ENCODE data around the gene DPYSL4.

The DPYSL4 gene

GRCh38 chr10:132234860-132235259, 48.1 kb downstream of the DPYSL4 start:
- H3K4me3 ChIP-seq (ENCODE audit: extremely low read depth, insufficient read depth, low read length, poor library complexity, severe bottlenecking), result no peak overlapping the region
- H3K4me1 ChIP-seq (ENCODE audit: control insufficient read depth, insufficient read depth, low read length, poor library complexity, severe bottlenecking), result no peaks in the 10 kb centered on the region
- no peaks in the 10 kb centered on the region for H3K9me3 ChIP-seq (ENCODE audit: control insufficient read depth, low read length)
- 97% methylated on average over 6 of the region's 6 CpGs for WGBS, 2 experiments (ENCODE audit: insufficient coverage in 2 of 2)
- H3K36me3 ChIP-seq (ENCODE audit: control insufficient read depth, insufficient read depth, low read length), result no peaks in the 10 kb centered on the region
- no peak overlapping the region for H3K27ac ChIP-seq (ENCODE audit: low read depth, low read length, severe bottlenecking)

GRCh38 chr10:132236161-132236560, 49.4 kb downstream of the DPYSL4 start:
- 94 to 98% methylated on average over 18 to 19 of the region's 21 CpGs for WGBS, 2 experiments (ENCODE audit: insufficient coverage in 2 of 2)
- no peaks in the 10 kb centered on the region for H3K4me1 ChIP-seq (ENCODE audit: control insufficient read depth, insufficient read depth, low read length, poor library complexity, severe bottlenecking)
- no peaks in the 10 kb centered on the region for H3K36me3 ChIP-seq (ENCODE audit: control insufficient read depth, insufficient read depth, low read length)
- H3K4me3 ChIP-seq (ENCODE audit: extremely low read depth, insufficient read depth, low read length, poor library complexity, severe bottlenecking), result no peak overlapping the region
- H3K27ac ChIP-seq (ENCODE audit: low read depth, low read length, severe bottlenecking), result no peak overlapping the region
- H3K9me3 ChIP-seq (ENCODE audit: control insufficient read depth, low read length), result no peaks in the 10 kb centered on the region

DNA sequence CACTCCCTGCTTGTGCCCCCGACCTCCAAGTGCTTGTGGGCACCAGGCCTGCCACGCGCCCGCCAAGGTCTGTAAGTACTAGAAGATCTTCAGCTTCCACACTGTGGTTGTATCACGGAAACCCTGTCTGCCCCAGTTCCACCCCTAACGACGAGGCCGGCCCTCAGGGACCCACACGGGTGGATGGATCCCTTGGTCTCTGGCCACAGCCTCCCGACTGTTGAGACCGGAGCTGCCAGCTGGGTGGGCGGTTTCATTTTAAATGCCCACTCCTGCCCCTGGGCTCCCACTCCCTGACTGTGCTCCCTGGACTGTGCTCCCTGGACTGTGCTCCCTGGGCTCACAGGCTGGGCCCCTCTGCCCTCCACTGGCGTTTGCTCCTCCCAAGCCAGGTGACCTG, 50.1 kb downstream of the DPYSL4 start:
- no peak overlapping the region for H3K27ac ChIP-seq (ENCODE audit: low read depth, low read length, severe bottlenecking)
- H3K4me3 ChIP-seq (ENCODE audit: extremely low read depth, insufficient read depth, low read length, poor library complexity, severe bottlenecking), result no peak overlapping the region
- H3K36me3 ChIP-seq (ENCODE audit: control insufficient read depth, insufficient read depth, low read length), result no peaks in the 10 kb centered on the region
- H3K4me1 ChIP-seq (ENCODE audit: control insufficient read depth, insufficient read depth, low read length, poor library complexity, severe bottlenecking), result no peaks in the 10 kb centered on the region
- no peaks in the 10 kb centered on the region for H3K9me3 ChIP-seq (ENCODE audit: control insufficient read depth, low read length)
- WGBS, 2 experiments (ENCODE audit: insufficient coverage in 2 of 2), result 96 to 98% methylated on average over 13 of the region's 13 CpGs

DNA sequence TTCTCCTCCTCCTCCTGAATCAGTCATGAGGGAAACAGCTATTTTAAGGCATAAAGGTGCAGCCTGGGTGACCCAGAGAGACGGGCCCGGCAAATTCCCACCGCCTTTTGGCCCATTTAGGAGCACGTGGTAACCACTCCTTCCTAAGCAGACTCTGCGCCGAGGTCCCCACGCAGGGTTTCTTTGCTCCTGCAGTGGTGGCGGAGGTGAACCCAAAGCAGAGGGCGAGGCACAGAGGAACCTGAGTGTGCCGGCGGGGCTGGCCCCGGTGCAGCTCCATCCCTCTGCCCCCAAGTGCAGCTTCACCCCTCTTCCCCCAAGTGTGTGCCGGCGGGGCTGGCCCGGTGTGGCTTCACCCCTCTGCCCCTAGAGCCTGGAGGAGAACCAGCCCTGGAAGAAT, 50.6 kb downstream of the DPYSL4 start:
- WGBS, 2 experiments (ENCODE audit: insufficient coverage in 2 of 2), result 89 to 90% methylated on average over 11 to 15 of the region's 15 CpGs
- no peak overlapping the region for H3K27ac ChIP-seq (ENCODE audit: low read depth, low read length, severe bottlenecking)

GRCh38 chr10:132237871-132238270, 51.1 kb downstream of the DPYSL4 start:
- no peaks in the 10 kb centered on the region for H3K9me3 ChIP-seq (ENCODE audit: control insufficient read depth, low read length)
- no peaks in the 10 kb centered on the region for H3K4me1 ChIP-seq (ENCODE audit: control insufficient read depth, insufficient read depth, low read length, poor library complexity, severe bottlenecking)
- WGBS, 2 experiments (ENCODE audit: insufficient coverage in 2 of 2), result 60 to 79% methylated on average over 7 to 9 of the region's 9 CpGs
- no peaks in the 10 kb centered on the region for H3K36me3 ChIP-seq (ENCODE audit: control insufficient read depth, insufficient read depth, low read length)
- H3K27ac ChIP-seq (ENCODE audit: low read depth, low read length, severe bottlenecking), result no peak overlapping the region
- no peak overlapping the region for H3K4me3 ChIP-seq (ENCODE audit: extremely low read depth, insufficient read depth, low read length, poor library complexity, severe bottlenecking)

More for the DNA sequence above, 50.6 kb downstream of the DPYSL4 start:
- H3K4me3 ChIP-seq (ENCODE audit: extremely low read depth, insufficient read depth, low read length, poor library complexity, severe bottlenecking), result no peak overlapping the region
- H3K9me3 ChIP-seq (ENCODE audit: control insufficient read depth, low read length), result no peaks in the 10 kb centered on the region
- no peaks in the 10 kb centered on the region for H3K36me3 ChIP-seq (ENCODE audit: control insufficient read depth, insufficient read depth, low read length)
- H3K4me1 ChIP-seq (ENCODE audit: control insufficient read depth, insufficient read depth, low read length, poor library complexity, severe bottlenecking), result no peaks in the 10 kb centered on the region

GRCh38 chr10:132238371-132239125, 51.8 kb downstream of the DPYSL4 start:
- Histone ChIP-seq H3K9me3 (ENCODE audit: control insufficient read depth, low read length) (no peaks in the 10 kb centered on the region), H3K4me3 (ENCODE audit: extremely low read depth, insufficient read depth, low read length, poor library complexity, severe bottlenecking) (no peak overlapping the region), H3K36me3 (ENCODE audit: control insufficient read depth, insufficient read depth, low read length) (no peaks in the 10 kb centered on the region), H3K4me1 (ENCODE audit: control insufficient read depth, insufficient read depth, low read length, poor library complexity, severe bottlenecking) (peaks cover 4% of the 10 kb centered on the region), H3K27ac (ENCODE audit: low read depth, low read length, severe bottlenecking) (no peak overlapping the region)
- 84 to 89% methylated on average over 15 to 16 of the region's 17 CpGs for WGBS, 2 experiments (ENCODE audit: insufficient coverage in 2 of 2)

DNA sequence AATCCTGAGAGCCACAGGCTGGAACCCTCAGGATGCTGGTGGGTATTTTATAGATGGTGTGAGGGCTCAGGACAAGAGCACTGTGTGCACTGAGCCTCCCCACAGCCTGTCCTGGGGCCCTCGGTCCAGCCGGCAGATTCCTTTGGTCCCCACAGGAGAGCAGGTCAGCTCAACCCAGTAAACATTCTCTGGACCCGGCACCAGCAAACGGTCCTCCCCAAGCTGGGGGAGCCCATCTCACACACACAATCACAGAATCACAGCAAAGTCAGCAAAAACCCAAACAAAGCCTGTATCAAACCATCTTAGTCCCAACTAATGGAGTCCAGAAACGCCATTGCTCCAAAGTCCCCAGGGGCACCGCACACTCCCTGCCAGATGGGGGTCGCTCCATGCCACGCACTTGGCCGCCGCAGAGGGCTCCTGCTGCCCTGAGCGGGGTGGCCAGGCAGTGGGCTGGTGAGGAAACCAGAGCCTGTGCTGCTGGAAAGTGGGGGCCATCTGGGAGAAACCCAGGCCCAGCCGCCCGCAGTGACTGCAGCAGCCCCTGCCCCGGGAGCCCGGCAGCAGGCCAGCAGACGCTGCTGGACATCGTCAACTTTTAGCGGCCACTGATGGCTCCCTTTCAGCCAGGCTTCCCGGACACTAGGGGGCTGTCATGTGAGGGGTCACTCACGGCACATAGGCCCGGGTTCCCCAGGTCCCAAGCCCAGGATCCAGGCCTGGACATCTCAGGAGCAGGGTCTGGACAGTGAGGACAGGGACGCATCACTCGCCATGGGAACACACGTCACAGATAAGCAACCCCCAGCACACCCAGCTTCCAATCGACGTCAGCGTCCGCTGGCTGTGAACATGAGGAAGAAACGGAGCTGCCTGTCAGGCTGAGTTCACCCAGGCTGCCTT, 52.6 kb downstream of the DPYSL4 start:
- H3K36me3 ChIP-seq (ENCODE audit: control insufficient read depth, insufficient read depth, low read length), result no peaks in the 10 kb centered on the region
- H3K4me3 ChIP-seq (ENCODE audit: extremely low read depth, insufficient read depth, low read length, poor library complexity, severe bottlenecking), result no peak overlapping the region
- peak overlapping the region; percentile 10 for H3K27ac ChIP-seq (ENCODE audit: low read depth, low read length, severe bottlenecking)
- H3K4me1 ChIP-seq (ENCODE audit: control insufficient read depth, insufficient read depth, low read length, poor library complexity, severe bottlenecking), result peaks cover 4% of the 10 kb centered on the region
- WGBS, 2 experiments (ENCODE audit: insufficient coverage in 2 of 2), result 85 to 90% methylated on average over 26 to 29 of the region's 29 CpGs
- no peaks in the 10 kb centered on the region for H3K9me3 ChIP-seq (ENCODE audit: control insufficient read depth, low read length)

DNA sequence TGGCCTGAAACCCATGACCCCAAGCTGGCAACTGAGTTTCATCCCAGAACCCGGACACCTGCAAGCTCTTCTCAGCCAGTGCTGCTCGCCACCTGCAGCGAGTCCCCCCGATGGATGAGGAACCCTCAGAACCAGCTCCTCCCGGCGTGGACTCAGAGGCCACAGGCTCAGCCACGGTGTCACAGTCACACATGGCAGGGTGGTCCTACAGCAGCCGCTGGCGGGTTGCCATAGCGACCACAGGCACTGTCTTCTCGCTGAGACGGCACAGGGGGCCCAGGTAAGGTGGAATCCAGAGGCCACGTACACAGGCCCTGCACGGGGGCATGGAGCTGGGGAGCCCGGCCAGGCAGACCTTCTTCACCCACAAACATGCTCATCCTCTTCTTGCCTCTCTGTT, 53.4 kb downstream of the DPYSL4 start:
- Histone ChIP-seq H3K9me3 (ENCODE audit: control insufficient read depth, low read length) (no peaks in the 10 kb centered on the region), H3K4me1 (ENCODE audit: control insufficient read depth, insufficient read depth, low read length, poor library complexity, severe bottlenecking) (peaks cover 4% of the 10 kb centered on the region), H3K27ac (ENCODE audit: low read depth, low read length, severe bottlenecking) (no peak overlapping the region), H3K4me3 (ENCODE audit: extremely low read depth, insufficient read depth, low read length, poor library complexity, severe bottlenecking) (no peak overlapping the region), H3K36me3 (ENCODE audit: control insufficient read depth, insufficient read depth, low read length) (no peaks in the 10 kb centered on the region)
- WGBS, 2 experiments (ENCODE audit: insufficient coverage in 2 of 2), result 95 to 96% methylated on average over 12 to 15 of the region's 15 CpGs

- no peaks in the 10 kb centered on the region for H3K36me3 ChIP-seq (ENCODE audit: control insufficient read depth, insufficient read depth, low read length)
- H3K27ac ChIP-seq (ENCODE audit: low read depth, low read length, severe bottlenecking), result no peak overlapping the region
- H3K9me3 ChIP-seq (ENCODE audit: control insufficient read depth, low read length), result no peaks in the 10 kb centered on the region
- no peak overlapping the region for H3K4me3 ChIP-seq (ENCODE audit: extremely low read depth, insufficient read depth, low read length, poor library complexity, severe bottlenecking)
- 92 to 93% methylated on average over 11 of the region's 16 CpGs for WGBS, 2 experiments (ENCODE audit: insufficient coverage in 2 of 2)
- H3K4me1 ChIP-seq (ENCODE audit: control insufficient read depth, insufficient read depth, low read length, poor library complexity, severe bottlenecking), result peaks cover 4% of the 10 kb centered on the region
Observed at GRCh38 chr10:132240581-132240980, 53.8 kb downstream of the DPYSL4 start.

DNA sequence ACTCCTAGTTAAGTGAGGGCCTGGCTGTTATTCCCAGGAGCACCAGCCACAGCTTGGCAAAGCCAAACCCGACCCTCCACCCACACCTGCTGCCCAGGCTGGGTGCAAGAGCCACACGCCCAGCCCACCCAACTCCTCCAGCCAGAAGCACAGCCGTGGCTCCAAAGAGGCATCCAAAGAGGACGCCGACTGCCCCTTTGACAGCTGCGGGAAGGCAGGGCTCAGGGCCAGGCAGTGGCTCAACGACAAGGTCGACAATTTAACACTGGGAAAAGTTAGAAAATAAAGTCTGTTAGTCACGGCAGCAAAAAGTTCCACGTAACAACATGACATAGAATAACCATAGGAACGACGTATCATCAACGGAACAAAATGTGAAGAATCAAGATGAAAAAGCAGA, 54.3 kb downstream of the DPYSL4 start:
- H3K4me3 ChIP-seq (ENCODE audit: extremely low read depth, insufficient read depth, low read length, poor library complexity, severe bottlenecking), result no peak overlapping the region
- H3K9me3 ChIP-seq (ENCODE audit: control insufficient read depth, low read length), result no peaks in the 10 kb centered on the region
- H3K27ac ChIP-seq (ENCODE audit: low read depth, low read length, severe bottlenecking), result no peak overlapping the region
- H3K36me3 ChIP-seq (ENCODE audit: control insufficient read depth, insufficient read depth, low read length), result no peaks in the 10 kb centered on the region
- WGBS, 2 experiments (ENCODE audit: insufficient coverage in 2 of 2), result 92% methylated on average over 12 to 13 of the region's 13 CpGs
- H3K4me1 ChIP-seq (ENCODE audit: control insufficient read depth, insufficient read depth, low read length, poor library complexity, severe bottlenecking), result peaks cover 4% of the 10 kb centered on the region

DNA sequence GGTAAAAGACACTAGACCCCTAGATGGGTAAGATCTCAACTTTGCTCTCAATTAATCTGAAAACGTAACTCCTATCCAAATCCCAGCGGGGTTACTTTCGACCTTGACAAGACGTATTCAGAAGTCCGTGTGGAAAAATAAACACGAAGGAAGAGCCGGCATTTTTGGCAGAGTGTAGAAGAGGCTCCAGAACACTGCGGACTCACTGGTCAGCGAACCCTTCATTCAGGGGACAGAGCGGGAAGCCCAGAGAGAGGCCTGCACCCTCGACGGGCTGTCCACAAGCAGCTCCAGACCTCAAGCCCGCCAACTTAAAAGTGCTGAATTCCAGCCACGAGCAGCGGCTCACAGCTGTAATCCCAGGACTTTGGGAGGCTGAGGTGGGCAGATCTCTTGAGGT, 54.7 kb downstream of the DPYSL4 start:
- H3K4me1 ChIP-seq (ENCODE audit: control insufficient read depth, insufficient read depth, low read length, poor library complexity, severe bottlenecking), result peaks cover 4% of the 10 kb centered on the region
- H3K36me3 ChIP-seq (ENCODE audit: control insufficient read depth, insufficient read depth, low read length), result no peaks in the 10 kb centered on the region
- H3K27ac ChIP-seq (ENCODE audit: low read depth, low read length, severe bottlenecking), result no peak overlapping the region
- H3K4me3 ChIP-seq (ENCODE audit: extremely low read depth, insufficient read depth, low read length, poor library complexity, severe bottlenecking), result no peak overlapping the region
- WGBS, 2 experiments (ENCODE audit: insufficient coverage in 2 of 2), result 85 to 91% methylated on average over 15 of the region's 15 CpGs
- H3K9me3 ChIP-seq (ENCODE audit: control insufficient read depth, low read length), result no peaks in the 10 kb centered on the region
